Measurements from ENCODE around the gene HDGFL2. TPM values are rescaled to one million over a fixed set of nuclear protein-coding genes. Genes with fewer than 3 reads are reported as not detected.

HDGFL2 gene
- total RNA-seq, 1 experiment from 2014 or later, result 108 TPM

DNA sequence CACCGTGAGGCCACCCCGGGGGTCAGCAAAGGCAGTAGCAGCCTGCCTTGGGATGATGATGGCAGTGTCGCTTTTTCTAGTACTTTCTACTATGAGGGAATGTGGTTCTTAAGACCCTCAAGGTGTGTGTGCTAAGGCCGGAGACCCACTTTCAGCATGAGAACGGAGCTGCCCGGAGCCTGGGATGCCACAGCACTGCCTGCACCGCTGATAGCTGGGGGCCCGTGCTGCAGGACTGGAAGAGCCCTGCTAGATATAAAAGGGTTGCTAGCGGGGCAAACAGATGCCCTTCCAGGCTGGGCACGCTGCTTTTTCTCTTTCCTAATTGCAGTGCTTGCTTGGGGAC lies 31.7 kb downstream of the HDGFL2 start:
- Histone ChIP-seq H2BK20ac (ENCODE audit: low read depth, low read length, poor library complexity, severe bottlenecking) (no peak overlapping the region), H3K9ac (ENCODE audit: extremely low read depth, insufficient read length, low read length) (no peak overlapping the region), H2BK15ac (ENCODE audit: low read depth, low read length) (no peak overlapping the region), H3K4me1 (ENCODE audit: insufficient read depth, low read length) (no peaks in the 10 kb centered on the region), H3K27ac (ENCODE audit: insufficient read length, low read depth, low read length) (no peak overlapping the region), H3K4me2 (ENCODE audit: insufficient read depth, insufficient read length, low read length) (no peak overlapping the region), H2AFZ (ENCODE audit: low read length) (no peak overlapping the region), H3K14ac (ENCODE audit: insufficient read depth, low read length) (no peak overlapping the region), H3K23ac (ENCODE audit: insufficient read length, low read depth, low read length) (no peak overlapping the region), H3T11ph (ENCODE audit: low read length) (no peak overlapping the region), H2BK5ac (ENCODE audit: insufficient read length, low read length) (no peak overlapping the region), H3K9me3 (ENCODE audit: control insufficient read depth, low read depth, low read length) (no peaks in the 10 kb centered on the region), H3K79me1 (ENCODE audit: insufficient read depth, low read depth, low read length, poor library complexity, severe bottlenecking) (no peaks in the 10 kb centered on the region), H2BK120ac (ENCODE audit: low read depth, low read length, poor library complexity, severe bottlenecking) (no peak overlapping the region), H3K23me2 (ENCODE audit: insufficient read length, low read depth, low read length, poor library complexity, severe bottlenecking) (no peaks in the 10 kb centered on the region), H4K5ac (ENCODE audit: insufficient read length, low read depth, low read length) (no peak overlapping the region), H3K18ac (ENCODE audit: insufficient read length, low read depth, low read length) (no peak overlapping the region), H2AK5ac (ENCODE audit: insufficient read length, low read length) (no peak overlapping the region), H4K8ac (replicated peaks; ENCODE audit: insufficient read length, low read depth, low read length) (no peak overlapping the region), H4K20me1 (ENCODE audit: control insufficient read depth, insufficient read depth, insufficient read length) (no peaks in the 10 kb centered on the region), H3K27me3 (ENCODE audit: insufficient read depth, low read length) (no peaks in the 10 kb centered on the region), H3K4ac (ENCODE audit: low read depth, low read length) (no peak overlapping the region), H3K79me2 (ENCODE audit: insufficient read depth, low read length) (no peaks in the 10 kb centered on the region), H2BK12ac (ENCODE audit: insufficient read length, low read depth, low read length) (no peak overlapping the region), H3K56ac (ENCODE audit: insufficient read length, low read depth, low read length) (no peak overlapping the region), H4K91ac (ENCODE audit: insufficient read length, low read depth, low read length) (no peak overlapping the region)
- no peak overlapping the region for H3K4me3 Mint-ChIP-seq
- H3K9me3 Mint-ChIP-seq, result no peaks in the 10 kb centered on the region
- TF ChIP-seq, protein P1, sequence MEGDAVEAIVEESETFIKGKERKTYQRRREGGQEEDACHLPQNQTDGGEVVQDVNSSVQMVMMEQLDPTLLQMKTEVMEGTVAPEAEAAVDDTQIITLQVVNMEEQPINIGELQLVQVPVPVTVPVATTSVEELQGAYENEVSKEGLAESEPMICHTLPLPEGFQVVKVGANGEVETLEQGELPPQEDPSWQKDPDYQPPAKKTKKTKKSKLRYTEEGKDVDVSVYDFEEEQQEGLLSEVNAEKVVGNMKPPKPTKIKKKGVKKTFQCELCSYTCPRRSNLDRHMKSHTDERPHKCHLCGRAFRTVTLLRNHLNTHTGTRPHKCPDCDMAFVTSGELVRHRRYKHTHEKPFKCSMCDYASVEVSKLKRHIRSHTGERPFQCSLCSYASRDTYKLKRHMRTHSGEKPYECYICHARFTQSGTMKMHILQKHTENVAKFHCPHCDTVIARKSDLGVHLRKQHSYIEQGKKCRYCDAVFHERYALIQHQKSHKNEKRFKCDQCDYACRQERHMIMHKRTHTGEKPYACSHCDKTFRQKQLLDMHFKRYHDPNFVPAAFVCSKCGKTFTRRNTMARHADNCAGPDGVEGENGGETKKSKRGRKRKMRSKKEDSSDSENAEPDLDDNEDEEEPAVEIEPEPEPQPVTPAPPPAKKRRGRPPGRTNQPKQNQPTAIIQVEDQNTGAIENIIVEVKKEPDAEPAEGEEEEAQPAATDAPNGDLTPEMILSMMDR (conservative IDR thresholded peaks at IDR 0.05), result no peak
- DNase-seq, result no peak
- WGBS (ENCODE audit: extremely low coverage, insufficient read length, low lambda C conversion rate), result no CpG with 5 or more reads among the region's 10 CpGs
- peaks cover 20 to 56% (median 48%) of the 10 kb centered on the region in 3 experiments; a peak in 6 of 7 replicates for H3K36me3 Mint-ChIP-seq (ENCODE audit: insufficient read depth in 1 of 3, low read depth in 3 of 3)
- no peaks in the 10 kb centered on the region for H3K4me1 Mint-ChIP-seq
- H3K27me3 Mint-ChIP-seq (ENCODE audit: low read depth), result peaks cover 24% of the 10 kb centered on the region
- H3K27ac Mint-ChIP-seq, result no peak overlapping the region

Data from H9 (cell line).